HEK293T (cell line): ENCODE results near the gene CCM2.
A peak's percentile ranks its signal among the peaks of the same experiment; 100 is the strongest.

Experiments
- CTCF ChIA-PET: fragments of 350-600 bp; formaldehyde crosslinking; extraction: SDS; loops from one replicate; lab custom pipeline; 2021; ENCODE audit warnings: antibody characterized with exemption, inconsistent platforms; lab: Yijun Ruan, JAX
- POLR2A ChIA-PET: fragments of 350-600 bp; formaldehyde crosslinking; extraction: SDS; loops from one replicate; lab custom pipeline; 2020; ENCODE audit warnings: antibody characterized with exemption, inconsistent platforms; lab: Yijun Ruan, JAX
- DNase-seq: peaks from one replicate; pipeline ENCODE4 v3.0.0; 2012; ENCODE audit warnings: mixed read lengths; ENCODE audit errors: extremely low spot score
- ARNT ChIP-seq: fragments of 450-650 bp; IDR thresholded peaks from 2 replicates; pipeline ENCODE4 v1.6.1; 2017; ENCODE audit warnings: mild to moderate bottlenecking
- BHLHE40 ChIP-seq: fragments of 450-650 bp; IDR thresholded peaks from 2 replicates; pipeline ENCODE4 v1.6.1; 2016; ENCODE audit warnings: mild to moderate bottlenecking, moderate library complexity, borderline replicate concordance
- CTBP1 ChIP-seq: fragments of 450-650 bp; IDR thresholded peaks from 2 replicates; pipeline ENCODE4 v1.6.1; 2016; ENCODE audit warnings: borderline replicate concordance
- ELF4 ChIP-seq: fragments of 450-650 bp; IDR thresholded peaks from 2 replicates; pipeline ENCODE4 v1.6.1; 2017; ENCODE audit warnings: antibody characterized with exemption
- FOXA1 ChIP-seq: fragments of 450-650 bp; IDR thresholded peaks from 2 replicates; pipeline ENCODE4 v1.6.1; 2016; ENCODE audit warnings: mild to moderate bottlenecking
- FOXK2 ChIP-seq: fragments of 450-650 bp; IDR thresholded peaks from 2 replicates; pipeline ENCODE4 v1.6.1; 2016; ENCODE audit warnings: mild to moderate bottlenecking
- FOXM1 ChIP-seq: fragments of 450-650 bp; IDR thresholded peaks from 2 replicates; pipeline ENCODE4 v1.6.1; 2017; ENCODE audit warnings: mild to moderate bottlenecking, borderline replicate concordance
- HDGF ChIP-seq: fragments of 450-650 bp; IDR thresholded peaks from 2 replicates; pipeline ENCODE4 v1.6.1; 2017; ENCODE audit warnings: antibody characterized with exemption, borderline replicate concordance
- L3MBTL2 ChIP-seq: fragments of 450-650 bp; conservative IDR thresholded peaks from 2 replicates; pipeline ENCODE4 v1.6.1; 2016; ENCODE audit warnings: mild to moderate bottlenecking
- LEF1 ChIP-seq: fragments of 450-650 bp; IDR thresholded peaks from 2 replicates; pipeline ENCODE4 v1.6.1; 2017; ENCODE audit warnings: mild to moderate bottlenecking, borderline replicate concordance
- NFRKB ChIP-seq: fragments of 450-650 bp; IDR thresholded peaks from 2 replicates; pipeline ENCODE4 v1.6.1; 2016; ENCODE audit warnings: mild to moderate bottlenecking, moderate library complexity
- PKNOX1 ChIP-seq: fragments of 450-650 bp; IDR thresholded peaks from 2 replicates; pipeline ENCODE4 v1.6.1; 2016
- SP1 ChIP-seq: fragments of 450-650 bp; IDR thresholded peaks from 2 replicates; pipeline ENCODE4 v1.6.1; 2017
- SUZ12 ChIP-seq: fragments of 450-650 bp; IDR thresholded peaks from 2 replicates; pipeline ENCODE4 v1.6.1; 2016; ENCODE audit warnings: mild to moderate bottlenecking
- TARDBP ChIP-seq: fragments of 450-650 bp; IDR thresholded peaks from 2 replicates; pipeline ENCODE4 v1.6.1; 2016
- ZNF384 ChIP-seq: fragments of 450-650 bp; IDR thresholded peaks from 2 replicates; pipeline ENCODE4 v1.6.1; 2016

The CCM2 gene

GRCh38 chr7:44982970-44983369 lies 17.0 kb upstream of the CCM2 start:
- ChIA-PET POLR2A (interaction anchor here (0.7 to 6.2 kb wide), 10 partner anchors 9 to 404 kb away, joined by 3 to 71 read pairs (median 4); partner anchors contain the start of genes PURB and TBRG4), CTCF (interaction anchor here (3.2 kb wide), 1 partner anchor 10 kb away, joined by 18 read pairs; no protein-coding TSS in a partner anchor)
- TF ChIP-seq CTBP1 (no peak), SUZ12 (no peak), SP1 (no peak), FOXA1 (no peak), ARNT (no peak)
- no peak for DNase-seq

DNA sequence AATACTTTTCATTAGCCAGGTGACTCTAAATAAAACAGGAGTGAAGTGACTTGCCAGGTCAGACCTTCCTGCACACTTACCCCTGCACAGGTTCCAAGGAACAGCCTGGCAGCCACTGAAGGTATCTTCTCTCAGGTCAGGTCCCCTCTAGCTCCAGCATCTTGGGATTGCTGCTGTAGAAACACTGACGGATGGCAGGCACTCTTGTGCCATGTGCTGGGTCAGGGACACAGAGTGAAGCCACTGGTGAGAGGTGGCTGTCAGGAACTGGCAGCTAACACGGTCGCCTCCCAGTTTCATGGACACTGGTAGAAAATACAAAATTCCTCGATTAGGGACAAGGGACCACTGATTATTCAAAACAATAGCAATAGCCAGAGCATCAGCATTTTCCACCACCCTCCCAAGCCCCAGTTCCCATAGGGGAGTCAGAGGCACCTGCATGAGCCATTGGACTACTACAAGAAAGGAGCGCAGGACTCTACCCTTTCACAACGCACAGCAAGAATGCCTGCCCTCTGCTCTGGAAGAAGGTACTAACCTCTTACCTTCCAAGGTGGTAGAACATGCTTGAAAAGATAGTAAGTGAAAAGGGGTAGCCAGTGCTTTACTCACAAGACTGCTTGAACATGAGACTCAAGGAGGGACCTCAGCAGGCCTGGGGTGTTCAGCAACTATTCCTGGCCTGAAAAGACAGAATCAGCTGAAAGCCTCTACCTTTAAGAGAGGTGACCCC lies 16.1 kb upstream of the CCM2 start:
- CTCF ChIA-PET: interaction anchor here (3.2 kb wide), 1 partner anchor 11 kb away, joined by 18 read pairs; no protein-coding TSS in a partner anchor
- no peak for DNase-seq
- POLR2A ChIA-PET: interaction anchor here (1.0 to 6.2 kb wide), 6 partner anchors 9 to 128 kb away, joined by 3 to 71 read pairs (median 8); partner anchors contain the start of genes CCM2 and TBRG4
- TF ChIP-seq CTBP1 (no peak), NFRKB (no peak)

DNA sequence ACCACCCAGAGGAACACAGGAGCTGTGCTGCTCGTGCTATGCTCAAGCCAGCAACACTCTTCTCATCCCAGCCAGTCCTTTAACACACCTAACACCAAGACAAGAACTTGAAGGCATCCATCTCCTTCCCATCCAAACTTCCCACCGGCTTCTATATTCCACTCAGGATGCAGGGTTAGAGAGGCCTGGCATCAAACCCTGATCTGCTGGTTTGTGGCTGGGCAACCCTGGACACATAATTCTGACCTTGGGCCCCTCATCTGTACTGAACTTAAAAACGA lies 15.6 kb upstream of the CCM2 start:
- ChIA-PET CTCF (no interaction called here), POLR2A (interaction anchor here (1.6 to 6.2 kb wide), 3 partner anchors 11 to 127 kb away, joined by 3 to 71 read pairs (median 12); partner anchors contain the start of genes CCM2 and TBRG4)
- DNase-seq: no peak
- TF ChIP-seq FOXK2 (no peak), BHLHE40 (no peak), PKNOX1 (no peak), ARNT (no peak), TARDBP (no peak), LEF1 (no peak), CTBP1 (no peak), L3MBTL2 (no peak), HDGF (no peak), ZNF384 (no peak), SP1 (no peak), NFRKB (no peak), ELF4 (no peak), FOXA1 (no peak), FOXM1 (no peak), SUZ12 (no peak)

- POLR2A ChIA-PET: interaction anchor here (0.9 to 6.2 kb wide), 7 partner anchors 12 to 136 kb away, joined by 3 to 71 read pairs (median 9); partner anchors contain the start of genes CCM2, PURB and TBRG4
- no peak for DNase-seq
- CTCF ChIA-PET: interaction anchor here (0.6 to 0.7 kb wide), 2 partner anchors 11 to 13 kb away, joined by 3 read pairs; no protein-coding TSS in a partner anchor
- no peak for TF ChIP-seq NFRKB
- no peak for TF ChIP-seq ARNT
- no peak for TF ChIP-seq FOXA1
- no peak for TF ChIP-seq TARDBP
- TF ChIP-seq SP1: no peak
- no peak for TF ChIP-seq CTBP1
These were observed 14.8 kb upstream of the CCM2 start for GRCh38 chr7:44985033-44985695.

DNA sequence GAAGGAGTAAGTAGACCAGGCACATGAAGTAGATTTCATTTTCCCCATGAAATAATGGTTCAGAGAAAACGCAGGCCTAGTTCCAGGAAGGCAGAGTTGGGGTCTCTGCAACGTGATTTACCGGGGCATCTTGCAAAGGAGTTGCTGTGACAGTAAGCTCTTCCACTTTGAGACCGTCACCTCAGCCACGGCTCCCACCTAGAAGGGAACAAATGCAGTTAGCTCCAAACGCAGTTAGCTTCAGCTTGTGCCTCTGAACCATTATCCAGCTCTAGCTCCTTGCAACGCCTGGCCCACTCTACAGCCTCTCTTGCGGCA lies 14.1 kb upstream of the CCM2 start:
- ChIA-PET CTCF (interaction anchor here (0.6 to 0.7 kb wide), 2 partner anchors 12 to 14 kb away, joined by 3 read pairs; no protein-coding TSS in a partner anchor), POLR2A (interaction anchor here (0.9 to 6.2 kb wide), 7 partner anchors 12 to 137 kb away, joined by 3 to 71 read pairs (median 9); partner anchors contain the start of genes CCM2, PURB and TBRG4)
- no peak for DNase-seq
- TF ChIP-seq NFRKB: no peak
- TF ChIP-seq FOXM1: no peak
- no peak for TF ChIP-seq SUZ12
- no peak for TF ChIP-seq CTBP1
- TF ChIP-seq ELF4: no peak
- no peak for TF ChIP-seq ZNF384
- TF ChIP-seq L3MBTL2: no peak
- no peak for TF ChIP-seq SP1
- no peak for TF ChIP-seq LEF1
- TF ChIP-seq ARNT: no peak
- no peak for TF ChIP-seq FOXK2
- TF ChIP-seq PKNOX1: no peak
- no peak for TF ChIP-seq BHLHE40
- no peak for TF ChIP-seq FOXA1
- no peak for TF ChIP-seq HDGF

GRCh38 chr7:44986218-44987053 lies 13.6 kb upstream of the CCM2 start:
- TF ChIP-seq BHLHE40: no peak
- 0 out of 2 replicates have a peak, but pooled peaks have one; percentile 35 for TF ChIP-seq HDGF
- no peak for TF ChIP-seq FOXA1
- no peak for TF ChIP-seq LEF1
- TF ChIP-seq ARNT: peak; percentile 23; the same call in 1 of the 2 replicates
- peak; percentile 57; the same call in 1 of the 2 replicates for TF ChIP-seq NFRKB
- peak; percentile 78 for TF ChIP-seq L3MBTL2
- peak; percentile 88 for TF ChIP-seq ELF4
- TF ChIP-seq SUZ12: no peak
- no peak for TF ChIP-seq FOXM1
- TF ChIP-seq PKNOX1: peak; percentile 60
- 0 out of 2 replicates have a peak, but pooled peaks have one; percentile 55 for TF ChIP-seq TARDBP
- TF ChIP-seq SP1: no peak
- no peak for TF ChIP-seq FOXK2
- TF ChIP-seq ZNF384: no peak
- 0 out of 2 replicates have a peak, but pooled peaks have one; percentile 12 for TF ChIP-seq CTBP1
- ChIA-PET POLR2A (interaction anchor here (0.9 to 6.2 kb wide), 7 partner anchors 11 to 138 kb away, joined by 3 to 71 read pairs (median 9); partner anchors contain the start of genes CCM2, PURB and TBRG4), CTCF (interaction anchor here (0.6 kb wide), 2 partner anchors 15 to 150 kb away, joined by 3 read pairs; no protein-coding TSS in a partner anchor)
- DNase-seq: peak; percentile 93
